ENCODE measurements around the gene RC3H1.

Gene RC3H1

GRCh38 chr1:173900427-173900826 lies 121.7 kb downstream of the RC3H1 start:
- no peak for DNase-seq (ENCODE audit: low read depth, low spot score)
- no peak overlapping the region for H3K4me3 ChIP-seq (ENCODE audit: low read length)

GRCh38 chr1:173894189-173894588 lies 128.0 kb downstream of the RC3H1 start:
- no peak overlapping the region for H3K4me3 ChIP-seq (ENCODE audit: low read length)
- DNase-seq (ENCODE audit: low read depth, low spot score) = no peak

GRCh38 chr1:173893611-173894010 lies 128.5 kb downstream of the RC3H1 start:
- H3K4me3 ChIP-seq (ENCODE audit: low read length) = no peak overlapping the region
- DNase-seq (ENCODE audit: low read depth, low spot score) = no peak

GRCh38 chr1:173889885-173890284 lies 132.3 kb downstream of the RC3H1 start:
- DNase-seq (ENCODE audit: low read depth, low spot score) = no peak
- H3K4me3 ChIP-seq (ENCODE audit: low read length) = no peak overlapping the region

- no peak for DNase-seq (ENCODE audit: low read depth, low spot score)
- no peak overlapping the region for H3K4me3 ChIP-seq (ENCODE audit: low read length)
Observed at GRCh38 chr1:173888749-173889148, 133.4 kb downstream of the RC3H1 start.

- H3K4me3 ChIP-seq (ENCODE audit: low read length) = no peak overlapping the region
- DNase-seq (ENCODE audit: low read depth, low spot score) = no peak
Observed at GRCh38 chr1:173887627-173888026, 134.5 kb downstream of the RC3H1 start.

- no peak overlapping the region for H3K4me3 ChIP-seq (ENCODE audit: low read length)
- no peak for DNase-seq (ENCODE audit: low read depth, low spot score)
Observed at GRCh38 chr1:173886746-173887611, 135.2 kb downstream of the RC3H1 start.

GRCh38 chr1:173884701-173885100 lies 137.5 kb downstream of the RC3H1 start:
- no peak overlapping the region for H3K4me3 ChIP-seq (ENCODE audit: low read length)
- DNase-seq (ENCODE audit: low read depth, low spot score) = no peak

Measured in Jurkat, Clone E6-1 (cell line).